IMR-90 (cell line): ENCODE results near the gene IL1RAPL1. TPM values are rescaled to one million over a fixed set of nuclear protein-coding genes. Genes with fewer than 3 reads are reported as not detected.

Experiments used
- ATAC-seq: fragments of 200-7000 bp; cut with Tn5 transposase; 2 replicates; pipeline ENCODE4 v1.9.1; 2020; ENCODE audit warnings: low read depth, mild to moderate bottlenecking, moderate library complexity
- BruUV-seq: library from RNA; stranded (reverse); fragments of 400-500 nt; replicated peaks from 2 replicates; lab custom pipeline; 2021; lab: Mats Ljungman, UMichigan
- CTCF ChIA-PET: fragments of 300-600 bp; formaldehyde crosslinking; extraction: SDS; loops from one replicate; lab custom pipeline; 2021; ENCODE audit warnings: antibody characterized with exemption; lab: Yijun Ruan, JAX
- POLR2A ChIA-PET: fragments of 300-600 bp; sonication (Branson Sonifier 250); formaldehyde crosslinking; loops from one replicate; lab custom pipeline; 2022; ENCODE audit warnings: antibody characterized with exemption; ENCODE audit not compliant: unreplicated experiment; lab: Charles Lee
- DNase-seq: peaks from one replicate; pipeline ENCODE4 v3.0.0; 2013
- H2AFZ ChIP-seq: replicated peaks from 2 replicates; pipeline ENCODE3; 2013; ENCODE audit warnings: low read length, mild to moderate bottlenecking; ENCODE audit not compliant: poor library complexity
- H2AK5ac ChIP-seq: 2 replicates; pipeline ENCODE4 v1.6.1; 2013; ENCODE audit warnings: low read depth, low read length, inconsistent platforms
- H2AK9ac ChIP-seq: replicated peaks from 2 replicates; pipeline ENCODE3; 2013; ENCODE audit warnings: mild to moderate bottlenecking, low read depth, low read length, moderate library complexity; ENCODE audit not compliant: poor library complexity
- H2BK120ac ChIP-seq: 2 replicates; pipeline ENCODE4 v1.6.1; 2013; ENCODE audit warnings: low read depth, low read length, inconsistent platforms
- H2BK15ac ChIP-seq: 3 replicates; pipeline ENCODE4 v1.6.1; 2013; ENCODE audit warnings: low read depth, low read length, inconsistent platforms
- H2BK20ac ChIP-seq: 2 replicates; pipeline ENCODE4 v1.6.1; 2013; ENCODE audit warnings: low read depth, mild to moderate bottlenecking, inconsistent platforms, low read length, moderate library complexity
- H2BK5ac ChIP-seq: 2 replicates; pipeline ENCODE4 v1.6.1; 2013; ENCODE audit warnings: mild to moderate bottlenecking, low read depth, low read length, inconsistent platforms; ENCODE audit not compliant: poor library complexity, severe bottlenecking
- H3K14ac ChIP-seq: replicated peaks from 2 replicates; pipeline ENCODE4 v1.6.1; 2013; ENCODE audit warnings: low read depth, low read length, inconsistent platforms
- H3K18ac ChIP-seq: 2 replicates; pipeline ENCODE4 v1.6.1; 2013; ENCODE audit warnings: low read depth, low read length, control low read depth
- H3K23ac ChIP-seq: 2 replicates; pipeline ENCODE4 v1.6.1; 2013; ENCODE audit warnings: low read depth, low read length, inconsistent platforms
- H3K27ac ChIP-seq: 2 replicates; pipeline ENCODE4 v1.5.1; 2013; ENCODE audit warnings: mild to moderate bottlenecking, control low read depth, low read length; ENCODE audit not compliant: insufficient read depth
- H3K27me3 ChIP-seq: 2 replicates; pipeline ENCODE4 v1.6.1; 2013; ENCODE audit warnings: low read length; ENCODE audit not compliant: control insufficient read depth, insufficient read depth
- H3K36me3 ChIP-seq: 2 replicates; pipeline ENCODE4 v1.6.1; 2013; ENCODE audit warnings: low read length, mixed read lengths; ENCODE audit not compliant: control insufficient read depth, insufficient read depth
- H3K4ac ChIP-seq: 2 replicates; pipeline ENCODE4 v1.6.1; 2013; ENCODE audit warnings: low read depth, low read length, inconsistent platforms
- H3K4me1 ChIP-seq: 2 replicates; pipeline ENCODE4 v1.6.1; 2013; ENCODE audit warnings: low read length, mixed read lengths; ENCODE audit not compliant: control insufficient read depth, insufficient read depth
- H3K4me2 ChIP-seq: 2 replicates; pipeline ENCODE4 v1.6.1; 2013; ENCODE audit warnings: low read depth, mild to moderate bottlenecking, control low read depth, low read length, moderate library complexity
- H3K4me3 ChIP-seq: 2 replicates; pipeline ENCODE4 v1.5.1; 2013; ENCODE audit warnings: low read depth, mild to moderate bottlenecking, control low read depth, low read length, moderate library complexity; ENCODE audit not compliant: insufficient read depth
- H3K56ac ChIP-seq: 2 replicates; pipeline ENCODE4 v1.6.1; 2013; ENCODE audit warnings: low read length, inconsistent platforms; ENCODE audit not compliant: insufficient read depth; ENCODE audit errors: extremely low read depth
- H3K79me1 ChIP-seq, 2 experiments: 2 replicates each; pipeline ENCODE4 v1.6.1; 2013; ENCODE audit warnings: low read length in 2 of 2, inconsistent platforms in 1 of 2, low read depth in 1 of 2
- H3K9ac ChIP-seq: 2 replicates; pipeline ENCODE4 v1.6.1; 2013; ENCODE audit warnings: low read depth, low read length, control low read depth
- H3K9me1 ChIP-seq: 2 replicates; pipeline ENCODE4 v1.6.1; 2013; ENCODE audit warnings: low read length, inconsistent platforms; ENCODE audit not compliant: insufficient read depth
- H3K9me3 ChIP-seq: 2 replicates; pipeline ENCODE4 v1.6.1; 2013; ENCODE audit warnings: low read length; ENCODE audit not compliant: control insufficient read depth, insufficient read depth
- H4K20me1 ChIP-seq: 2 replicates; pipeline ENCODE4 v1.6.1; 2013; ENCODE audit warnings: low read length, inconsistent platforms; ENCODE audit not compliant: insufficient read depth
- H4K5ac ChIP-seq: 2 replicates; pipeline ENCODE4 v1.6.1; 2013; ENCODE audit warnings: mild to moderate bottlenecking, low read depth, low read length, control low read depth
- H4K8ac ChIP-seq, 2 experiments: 2 replicates each; pipeline ENCODE4 v1.6.1; 2013; ENCODE audit warnings: low read depth in 2 of 2, low read length in 2 of 2, control low read depth in 1 of 2, inconsistent platforms in 1 of 2
- H4K91ac ChIP-seq: 2 replicates; pipeline ENCODE4 v1.6.1; 2013; ENCODE audit warnings: low read depth, low read length, inconsistent platforms; ENCODE audit not compliant: insufficient read depth
- SMC3 ChIP-seq: fragments of 150-350 bp; IDR thresholded peaks from 2 replicates; pipeline ENCODE4 v1.6.1; 2016; ENCODE audit warnings: low read depth, mild to moderate bottlenecking, antibody characterized with exemption, low read length, moderate library complexity
- WGBS, 2 experiments: methylation state at CpG; one replicate each; pipeline versions ENCODE4 v1.1.5 to v1.1.7; 2013; ENCODE audit warnings: missing lambda C conversion rate in 2 of 2; ENCODE audit not compliant: insufficient read length in 1 of 2; ENCODE audit errors: extremely low coverage in 2 of 2; 5-methylcytosine and 5-hydroxymethylcytosine counted together
- dilution Hi-C: fragments of 300-500 bp; cut with HindIII; formaldehyde crosslinking; loops from one replicate; pipeline ENCODE4 v1.14.3; 2018; ENCODE audit warnings: low sequenced_read_pairs; ENCODE audit not compliant: unreplicated experiment
- in situ Hi-C: fragments of 300-500 bp; cut with MboI; formaldehyde crosslinking; loops from 3 replicates; pipeline ENCODE4 v1.14.3; 2019; ENCODE audit warnings: low sequenced_read_pairs, inconsistent platforms, mixed read lengths
- intact Hi-C: fragments of 100-400 bp; cut with micrococcal nuclease; formaldehyde crosslinking; loops from 2 replicates; pipeline ENCODE4 v1.10.0; 2022
- polyA plus RNA-seq, 3 experiments: library from polyadenylated mRNA; depleted of rRNA; stranded (reverse); fragments of >200 nt; gene quantifications; 2 replicates each; pipeline ENCODE4 v1.2.3, GENCODE V29; 2012; ENCODE audit warnings: low replicate concordance in 1 of 3
- total RNA-seq: library from RNA; depleted of rRNA; stranded (reverse); fragments of >200 nt; gene quantifications from 2 replicates; pipeline ENCODE4 v1.2.3, GENCODE V29; 2012
- TF ChIP-seq, protein P1 (sequence below): fragments of 150-350 bp; IDR thresholded peaks from 2 replicates; pipeline ENCODE4 v1.6.1; 2017; ENCODE audit warnings: mild to moderate bottlenecking, antibody characterized with exemption, low read length, low read depth
- TF ChIP-seq, protein P2 (sequence below): conservative IDR thresholded peaks from 2 replicates; pipeline ENCODE4 v1.5.1; 2012; ENCODE audit warnings: mild to moderate bottlenecking, low read depth, low read length, improper control_type of control experiment

The IL1RAPL1 gene
- total and polyA plus RNA-seq, 2 of the 4 experiments (the other 2 are of a cell fraction), result 1.5 to 9.0 TPM

DNA sequence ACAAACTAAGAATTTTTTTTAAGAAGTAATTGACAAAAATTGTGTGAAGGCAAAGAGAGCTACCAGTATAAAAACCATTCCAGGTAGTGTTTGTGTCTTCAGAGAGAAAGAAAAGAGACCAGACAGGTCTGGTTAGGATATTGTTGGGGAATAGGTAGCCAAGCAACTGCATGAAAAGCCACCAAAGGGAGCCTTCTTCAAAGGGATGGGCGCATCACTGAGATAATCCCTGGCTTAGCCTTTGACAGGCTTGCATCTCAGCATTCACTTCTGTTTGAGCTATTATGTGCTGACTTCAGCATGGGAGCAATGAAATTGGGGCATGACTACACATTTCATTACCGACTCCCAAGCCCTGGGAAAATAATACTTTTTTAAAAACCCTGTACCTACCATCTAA is 496.6 kb downstream of the IL1RAPL1 start:
- no CpG with 5 or more reads among the region's 2 CpGs for WGBS, 2 experiments
- no peak overlapping the region for H3K4me2 ChIP-seq
- H2AFZ ChIP-seq, result no peak overlapping the region
- H2AK9ac ChIP-seq, result no peak overlapping the region
- H3K79me1 ChIP-seq, result no peaks in the 10 kb centered on the region
- H3K9me1 ChIP-seq, result no peaks in the 10 kb centered on the region
- no peak overlapping the region for H2AK5ac ChIP-seq
- ChIA-PET POLR2A (no interaction called here), CTCF (interaction anchor here (0.8 kb wide), 1 partner anchor 22 kb away, joined by 3 read pairs; no protein-coding TSS in a partner anchor)
- BruUV-seq, result no TSS peak
- in situ Hi-C loops, result no loop called here
- no peak overlapping the region for H3K14ac ChIP-seq
- intact Hi-C loops, result no loop called here
- H4K5ac ChIP-seq, result no peak overlapping the region
- no peak overlapping the region for H2BK120ac ChIP-seq
- TF ChIP-seq, protein P1, sequence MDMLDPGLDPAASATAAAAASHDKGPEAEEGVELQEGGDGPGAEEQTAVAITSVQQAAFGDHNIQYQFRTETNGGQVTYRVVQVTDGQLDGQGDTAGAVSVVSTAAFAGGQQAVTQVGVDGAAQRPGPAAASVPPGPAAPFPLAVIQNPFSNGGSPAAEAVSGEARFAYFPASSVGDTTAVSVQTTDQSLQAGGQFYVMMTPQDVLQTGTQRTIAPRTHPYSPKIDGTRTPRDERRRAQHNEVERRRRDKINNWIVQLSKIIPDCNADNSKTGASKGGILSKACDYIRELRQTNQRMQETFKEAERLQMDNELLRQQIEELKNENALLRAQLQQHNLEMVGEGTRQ, result no peak
- no peak for TF ChIP-seq SMC3
- TF ChIP-seq, protein P2, sequence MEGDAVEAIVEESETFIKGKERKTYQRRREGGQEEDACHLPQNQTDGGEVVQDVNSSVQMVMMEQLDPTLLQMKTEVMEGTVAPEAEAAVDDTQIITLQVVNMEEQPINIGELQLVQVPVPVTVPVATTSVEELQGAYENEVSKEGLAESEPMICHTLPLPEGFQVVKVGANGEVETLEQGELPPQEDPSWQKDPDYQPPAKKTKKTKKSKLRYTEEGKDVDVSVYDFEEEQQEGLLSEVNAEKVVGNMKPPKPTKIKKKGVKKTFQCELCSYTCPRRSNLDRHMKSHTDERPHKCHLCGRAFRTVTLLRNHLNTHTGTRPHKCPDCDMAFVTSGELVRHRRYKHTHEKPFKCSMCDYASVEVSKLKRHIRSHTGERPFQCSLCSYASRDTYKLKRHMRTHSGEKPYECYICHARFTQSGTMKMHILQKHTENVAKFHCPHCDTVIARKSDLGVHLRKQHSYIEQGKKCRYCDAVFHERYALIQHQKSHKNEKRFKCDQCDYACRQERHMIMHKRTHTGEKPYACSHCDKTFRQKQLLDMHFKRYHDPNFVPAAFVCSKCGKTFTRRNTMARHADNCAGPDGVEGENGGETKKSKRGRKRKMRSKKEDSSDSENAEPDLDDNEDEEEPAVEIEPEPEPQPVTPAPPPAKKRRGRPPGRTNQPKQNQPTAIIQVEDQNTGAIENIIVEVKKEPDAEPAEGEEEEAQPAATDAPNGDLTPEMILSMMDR, result no peak
- DNase-seq (no peak), ATAC-seq (no peak)
- H3K23ac ChIP-seq, result no peak overlapping the region
- H3K18ac ChIP-seq, result no peak overlapping the region
- no peaks in the 10 kb centered on the region for H3K4me1 ChIP-seq
- H3K4ac ChIP-seq, result no peak overlapping the region
- no peak overlapping the region for H2BK15ac ChIP-seq
- no peaks in the 10 kb centered on the region for H3K36me3 ChIP-seq
- no peak overlapping the region for H2BK5ac ChIP-seq
- no peaks in the 10 kb centered on the region for H4K20me1 ChIP-seq
- no peak overlapping the region for H3K9ac ChIP-seq
- H3K27ac ChIP-seq, result no peak overlapping the region
- no peak overlapping the region for H3K4me3 ChIP-seq
- no peaks in the 10 kb centered on the region for H3K9me3 ChIP-seq
- no peak overlapping the region for H2BK20ac ChIP-seq
- no peaks in the 10 kb centered on the region; the same call in 1 of the 2 replicates for H3K27me3 ChIP-seq
- no peak overlapping the region for H3K56ac ChIP-seq
- dilution Hi-C loops, result no loop called here
- no peak overlapping the region for H4K8ac ChIP-seq
- no peak overlapping the region for H4K91ac ChIP-seq
